ENCODE measurements around the gene E2F4.

GRCh38 chr16:67194260-67194659 is 2.3 kb downstream of the E2F4 start:
- no peak for TF ChIP-seq FOXA1 (IDR thresholded peaks at IDR 0.05)
- no peak for TF ChIP-seq BHLHE40 (IDR thresholded peaks at IDR 0.05; ENCODE audit: borderline replicate concordance)
- no peak for TF ChIP-seq CTBP1 (IDR thresholded peaks at IDR 0.05; ENCODE audit: borderline replicate concordance)
- no peak for TF ChIP-seq SP1 (IDR thresholded peaks at IDR 0.05)
- TF ChIP-seq NFRKB (IDR thresholded peaks at IDR 0.05): no peak
- TF ChIP-seq ZNF384 (IDR thresholded peaks at IDR 0.05): no peak
- TF ChIP-seq SUZ12 (IDR thresholded peaks at IDR 0.05): no peak
- no peak for TF ChIP-seq FOXM1 (IDR thresholded peaks at IDR 0.05; ENCODE audit: borderline replicate concordance)
- no peak for TF ChIP-seq PKNOX1 (IDR thresholded peaks at IDR 0.05)
- TF ChIP-seq HDGF (IDR thresholded peaks at IDR 0.05; ENCODE audit: borderline replicate concordance): no peak
- no peak for TF ChIP-seq TARDBP (IDR thresholded peaks at IDR 0.05)
- TF ChIP-seq ELF4 (IDR thresholded peaks at IDR 0.05): no peak
- no peak for TF ChIP-seq L3MBTL2 (conservative IDR thresholded peaks at IDR 0.05)
- TF ChIP-seq LEF1 (IDR thresholded peaks at IDR 0.05; ENCODE audit: borderline replicate concordance): no peak

All from HEK293T (cell line).